ENCODE measurements around the gene PDGFC.

Gene PDGFC

DNA sequence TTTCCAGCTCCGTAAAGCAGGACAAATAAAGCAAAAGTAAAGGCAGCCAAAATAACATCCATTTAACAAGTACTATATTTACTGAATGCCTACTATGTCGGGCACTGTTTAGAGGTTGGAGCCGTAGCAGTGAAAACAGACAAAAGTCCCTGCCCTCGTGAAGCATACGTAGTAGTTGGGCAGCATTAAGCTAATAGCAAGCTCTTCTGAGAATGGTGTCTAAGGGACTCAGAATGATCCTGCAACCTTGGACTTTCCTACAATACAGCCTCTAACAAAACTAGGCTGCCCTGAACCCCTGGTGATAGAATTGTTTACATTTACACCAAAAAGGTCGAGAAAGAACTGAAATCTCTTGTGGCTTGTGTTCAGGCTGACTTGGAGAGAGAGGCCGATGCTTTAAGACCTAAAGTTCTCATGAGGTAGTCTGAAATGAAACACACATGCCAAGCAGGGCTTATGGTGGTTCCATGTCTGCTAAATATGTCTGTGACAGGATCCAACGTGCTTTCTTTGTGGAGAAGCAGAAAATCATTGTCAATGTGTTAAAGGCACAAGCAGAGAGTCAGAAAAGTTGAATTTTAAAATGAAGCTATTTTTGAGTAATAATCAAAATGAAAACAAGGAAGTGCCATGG, 898 bp upstream of the PDGFC start:
- DNase-seq: no peak

DNA sequence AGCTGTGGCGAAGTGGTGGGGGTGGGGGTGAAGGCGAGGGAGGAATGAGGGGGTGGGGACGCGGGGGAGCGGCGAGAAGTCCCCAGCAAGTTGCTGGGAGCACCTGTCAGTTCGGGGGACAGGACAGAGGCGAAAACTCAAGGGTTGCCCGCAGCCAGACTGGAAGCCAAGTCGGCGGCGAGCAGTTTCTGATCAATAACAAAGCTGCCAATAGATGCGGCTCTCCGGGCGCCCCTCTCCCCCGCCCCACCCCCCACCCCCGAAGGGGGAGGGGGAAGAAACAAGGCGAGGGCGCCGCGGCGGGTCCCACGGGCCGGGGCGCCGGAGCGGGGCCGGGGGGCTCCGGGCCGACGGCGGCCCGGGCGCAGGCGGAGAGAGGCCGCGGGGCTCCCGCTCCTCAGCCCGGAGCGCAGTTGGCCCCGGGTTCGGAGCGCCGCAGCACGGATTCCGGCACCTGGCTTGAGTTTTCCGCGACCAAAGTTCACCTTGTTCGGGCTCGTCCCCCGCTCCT, 379 bp downstream of the PDGFC start:
- no peak for DNase-seq

DNA sequence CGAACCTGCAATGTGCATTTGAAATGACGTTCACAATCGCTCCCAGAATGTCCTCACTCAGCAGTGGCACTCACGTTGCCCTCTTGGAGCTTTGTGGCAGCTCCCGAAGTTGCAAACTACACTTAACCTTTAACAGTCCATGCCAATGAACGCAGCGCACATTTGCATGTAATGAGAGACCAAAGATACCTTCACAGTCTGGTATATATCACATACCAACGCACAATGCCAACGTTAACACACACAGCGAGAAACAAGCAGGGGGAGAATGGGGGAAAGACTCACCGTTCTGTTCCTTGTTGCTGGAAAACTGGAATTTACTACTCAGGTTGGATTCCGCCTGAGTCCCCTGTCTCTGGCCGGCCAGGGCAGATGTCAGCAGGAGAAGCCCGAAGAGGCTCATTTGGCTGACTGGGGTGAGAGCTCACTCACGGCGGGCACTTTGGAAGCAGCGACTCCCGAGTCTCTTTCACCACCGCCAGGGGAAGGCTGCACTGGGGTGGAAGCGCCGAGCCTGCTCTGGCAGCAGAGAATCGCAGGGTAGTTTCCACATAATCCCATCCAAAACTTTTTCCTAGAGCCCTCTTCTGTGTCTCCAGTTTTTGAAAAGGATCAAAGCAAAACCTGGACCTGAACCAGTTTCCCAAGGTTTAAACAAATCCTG, 966 bp downstream of the PDGFC start:
- DNase-seq: peak; percentile 26

DNA sequence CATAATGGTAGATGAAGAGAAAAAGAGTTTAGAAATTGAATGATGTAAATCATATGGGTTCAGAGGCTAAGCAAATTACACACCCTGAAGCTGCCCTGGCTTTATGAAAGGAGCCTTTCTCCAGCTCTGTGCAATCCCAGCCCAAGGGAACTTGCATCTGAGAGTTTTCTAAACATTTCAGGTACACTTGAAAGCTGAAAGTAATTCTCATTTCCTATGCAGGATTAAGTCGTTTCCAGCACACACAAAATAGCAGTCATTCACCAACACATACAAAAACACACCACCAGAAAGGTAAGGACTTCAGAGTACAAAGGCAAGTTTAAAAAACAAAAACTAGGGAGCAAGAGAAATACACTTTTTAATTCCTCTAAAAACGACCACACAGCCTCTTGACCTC, 1.7 kb downstream of the PDGFC start:
- no peak for DNase-seq

DNA sequence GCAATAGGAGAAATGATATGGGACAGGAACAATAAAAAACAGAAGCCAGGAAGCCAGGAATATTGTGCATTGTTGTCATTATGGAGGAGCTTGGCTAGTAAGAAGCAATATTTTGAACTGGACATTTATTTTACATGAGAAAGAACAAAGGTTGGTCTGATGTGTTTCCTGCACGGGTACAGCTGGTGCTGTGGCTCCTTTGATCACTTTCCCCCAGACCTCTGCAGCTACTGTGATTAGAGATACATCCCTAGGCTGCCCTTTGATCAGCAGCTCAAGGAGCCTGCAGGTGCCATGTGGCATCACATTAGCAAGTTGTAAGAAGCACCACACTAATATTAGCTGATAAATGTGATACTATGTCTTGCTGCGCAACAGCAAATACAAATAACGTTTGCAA, 2.5 kb downstream of the PDGFC start:
- no peak for DNase-seq

DNA sequence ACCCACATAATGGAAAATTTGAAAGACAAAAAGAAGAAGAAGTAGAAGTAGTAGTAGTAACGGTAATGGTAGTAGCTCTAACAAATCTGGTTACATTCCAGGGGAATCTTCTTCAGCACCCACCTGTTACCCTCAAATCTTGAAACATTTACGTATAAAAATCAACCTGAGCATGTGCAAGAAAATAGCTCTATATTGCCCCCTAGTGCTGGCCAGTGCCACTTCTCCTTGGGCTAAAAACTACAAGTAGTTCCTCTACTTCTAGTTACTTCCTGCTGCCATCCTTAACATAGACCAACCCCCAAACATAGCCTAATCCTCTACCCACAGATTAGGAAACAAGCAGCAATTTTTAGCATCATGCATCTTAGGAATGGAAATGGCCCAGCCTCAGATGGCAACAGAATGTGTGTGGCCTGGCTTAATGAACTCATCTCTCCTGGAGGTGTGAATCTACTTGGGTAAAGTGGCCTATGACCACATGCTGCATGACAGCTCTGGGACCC, 3.1 kb downstream of the PDGFC start:
- peak; percentile 26 for DNase-seq

DNA sequence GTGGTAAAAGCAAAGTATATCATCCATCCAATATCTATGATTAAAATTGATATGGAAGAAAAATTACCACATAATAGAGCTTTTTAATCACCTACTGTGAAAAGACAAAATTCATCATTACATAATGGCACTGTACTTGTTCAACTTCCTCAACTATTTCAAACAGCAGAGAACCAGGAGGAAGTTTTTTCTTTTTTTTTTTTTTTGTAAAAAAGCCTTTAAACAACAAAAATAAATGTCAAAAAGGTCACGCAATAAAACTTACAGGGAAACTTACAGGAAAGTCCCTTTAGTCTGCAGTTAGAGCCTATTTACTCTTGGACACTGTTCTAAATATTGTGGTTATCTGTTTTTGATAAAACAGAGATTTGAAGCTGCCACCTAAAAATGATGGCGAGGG, 4.8 kb downstream of the PDGFC start:
- DNase-seq: no peak

DNA sequence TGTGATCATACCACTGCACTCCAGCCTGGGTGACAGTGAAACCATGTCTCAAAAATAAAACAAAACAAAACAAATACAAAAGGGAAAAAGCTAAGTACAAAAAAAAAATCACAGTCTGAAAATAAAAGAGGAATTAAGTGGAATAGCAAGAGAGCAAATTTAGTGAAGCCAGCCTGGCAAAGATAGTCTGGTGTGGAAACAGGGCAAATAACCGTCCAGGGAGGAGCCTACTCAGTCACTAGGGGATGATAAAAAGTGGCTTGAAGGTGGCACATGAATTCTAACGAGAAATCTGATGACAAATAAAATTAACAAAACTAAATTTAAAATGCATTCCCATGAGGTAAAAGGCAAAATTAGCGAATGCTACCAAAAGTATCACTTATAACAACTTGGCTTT, 8.2 kb downstream of the PDGFC start:
- no peak for DNase-seq

DNA sequence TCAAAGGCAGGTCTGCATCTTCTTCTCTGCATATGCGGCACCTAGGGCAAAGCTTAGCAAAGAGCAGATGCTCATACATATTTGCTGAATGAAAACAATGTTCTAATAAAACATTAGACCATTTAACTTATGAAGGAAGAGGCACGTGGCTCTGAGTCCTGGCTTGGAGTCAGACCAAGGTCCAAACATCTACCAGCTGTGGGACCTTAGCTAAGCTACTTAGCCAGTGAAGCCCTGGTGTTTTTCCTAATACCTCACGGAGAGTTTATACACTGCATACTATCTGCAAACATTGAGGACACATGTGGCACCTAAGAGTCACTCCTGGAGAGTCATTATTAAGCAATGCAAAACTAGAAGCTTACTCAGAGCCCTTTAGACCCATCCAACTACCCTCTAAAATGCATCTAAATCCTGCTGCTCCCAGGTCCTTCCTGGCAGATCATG, 9.0 kb downstream of the PDGFC start:
- no peak for DNase-seq

DNA sequence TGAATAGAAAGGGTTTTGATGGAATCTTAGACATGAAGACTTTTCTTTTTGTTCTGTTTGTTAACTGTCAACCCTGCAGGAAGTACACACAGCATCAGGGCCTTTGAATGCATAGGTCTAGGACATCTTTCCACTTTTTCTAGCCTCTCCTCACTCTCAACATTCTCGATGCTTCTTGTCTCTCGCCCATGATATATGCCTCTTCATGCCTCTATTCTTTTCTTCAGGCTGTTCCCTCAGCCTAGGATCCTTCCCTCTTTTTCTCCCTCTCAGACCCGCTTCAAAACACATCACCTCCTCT, 9.6 kb downstream of the PDGFC start:
- DNase-seq: no peak

DNA sequence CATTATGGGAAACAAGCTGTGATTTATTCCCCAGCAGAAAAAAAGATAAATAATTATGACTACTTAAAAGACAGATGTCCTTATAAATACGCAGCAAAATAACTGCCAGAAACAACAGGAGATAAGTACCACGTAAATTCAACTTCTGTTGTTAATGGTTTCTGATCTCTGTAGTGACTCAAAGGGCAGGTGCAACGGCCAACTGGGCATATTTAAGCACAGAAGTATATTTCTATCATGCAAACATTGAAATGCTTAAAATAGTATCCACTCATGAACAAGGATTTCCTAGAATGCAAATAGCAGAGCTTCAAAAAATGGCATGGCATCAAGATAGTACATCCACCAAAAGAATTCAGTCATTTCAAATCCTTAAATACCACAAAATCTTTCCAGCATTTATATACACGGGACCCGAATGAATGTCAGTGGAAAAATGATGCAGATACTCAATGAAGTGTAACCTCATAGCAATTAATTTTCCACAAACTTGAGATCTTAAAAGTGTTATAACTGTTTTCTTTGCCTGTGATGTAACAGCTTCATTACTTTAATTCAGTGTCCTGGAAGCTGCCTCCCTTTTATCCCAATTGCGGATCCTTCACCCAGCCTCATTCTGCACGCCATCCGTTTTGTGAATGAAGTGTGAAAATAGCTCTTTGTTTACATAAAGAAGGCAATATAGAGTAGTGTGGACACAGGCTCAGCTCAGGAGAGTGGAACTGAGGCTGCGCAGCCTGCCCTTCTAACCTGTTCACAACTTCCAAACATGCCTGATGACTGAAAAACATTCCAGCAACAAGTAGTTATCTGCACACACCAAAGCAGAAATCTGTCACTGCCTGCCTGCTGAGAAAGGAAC, 10.2 kb downstream of the PDGFC start:
- DNase-seq: peak; percentile 38

DNA sequence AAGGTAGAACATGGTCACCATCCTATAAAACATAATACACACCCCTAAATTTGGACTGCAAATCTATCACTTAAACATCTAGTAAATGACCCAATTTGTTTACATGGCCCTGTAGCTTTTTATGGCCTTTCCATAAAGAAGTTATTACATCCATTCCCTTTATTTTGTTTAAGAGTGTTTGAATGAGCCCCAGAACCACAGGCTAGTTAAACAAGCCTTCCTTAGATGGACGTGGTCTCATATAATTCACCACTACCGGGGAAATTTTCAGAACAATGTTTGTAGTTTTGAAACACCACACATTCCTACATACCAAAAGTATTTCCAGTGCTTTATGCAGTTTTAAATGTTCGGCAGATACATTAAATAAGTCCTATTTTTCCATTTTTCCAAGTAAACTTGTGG, 12.3 kb downstream of the PDGFC start:
- DNase-seq: no peak

DNA sequence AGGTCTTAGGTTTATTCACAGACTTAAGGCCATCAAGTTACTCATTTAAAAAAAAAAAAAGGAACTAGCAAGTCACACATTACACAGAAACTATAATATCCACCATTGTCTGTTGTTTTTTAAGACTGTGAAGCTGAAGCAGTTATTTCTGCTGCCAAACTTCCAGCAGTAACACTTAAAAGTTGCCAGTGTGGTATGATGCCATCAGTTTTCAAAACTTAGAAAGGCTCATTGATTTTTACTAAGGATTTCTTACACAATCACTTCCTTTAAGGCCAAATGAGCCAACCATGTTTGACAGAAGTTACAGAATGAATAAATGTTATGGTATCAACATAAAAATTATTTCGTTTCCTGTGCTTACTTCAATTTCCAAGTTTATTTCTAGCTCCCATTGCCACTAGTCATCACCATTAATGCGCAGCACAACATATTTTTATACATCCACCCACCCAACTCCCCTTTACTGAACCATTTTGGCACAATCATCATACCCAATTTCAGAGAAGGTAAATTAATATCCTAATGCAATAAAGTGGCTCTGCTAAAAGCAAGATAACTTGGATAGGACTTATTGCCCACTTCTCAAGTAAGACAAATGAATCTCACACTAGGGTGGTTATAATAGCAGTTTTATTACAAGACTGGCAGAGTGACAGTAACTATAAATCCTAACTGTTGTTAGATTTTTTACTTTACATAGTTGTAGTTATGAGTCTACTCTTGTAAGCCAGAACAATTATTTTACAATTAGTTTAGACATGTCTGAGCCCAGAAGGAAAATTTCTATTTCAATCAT, 13.1 kb downstream of the PDGFC start:
- DNase-seq: peak; percentile 0

DNA sequence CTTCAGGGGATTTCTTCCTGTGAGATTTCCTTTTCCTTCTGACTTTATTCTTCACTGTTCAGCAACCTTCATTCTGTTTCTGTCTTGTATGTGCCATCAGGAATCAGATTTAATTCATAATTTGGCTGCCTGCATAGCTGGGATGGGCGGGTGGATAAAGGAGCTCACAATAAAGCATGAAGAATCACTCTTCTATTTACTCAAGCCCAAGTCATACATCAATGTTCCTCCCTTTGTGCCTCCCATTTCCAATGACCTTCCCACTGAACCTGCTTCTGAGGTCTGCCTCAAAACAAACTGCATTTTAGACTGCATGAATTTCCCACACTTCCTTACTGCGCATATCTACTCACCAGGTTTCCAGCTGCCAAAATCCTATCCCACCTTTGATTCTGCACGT, 14.0 kb downstream of the PDGFC start:
- DNase-seq: no peak

DNA sequence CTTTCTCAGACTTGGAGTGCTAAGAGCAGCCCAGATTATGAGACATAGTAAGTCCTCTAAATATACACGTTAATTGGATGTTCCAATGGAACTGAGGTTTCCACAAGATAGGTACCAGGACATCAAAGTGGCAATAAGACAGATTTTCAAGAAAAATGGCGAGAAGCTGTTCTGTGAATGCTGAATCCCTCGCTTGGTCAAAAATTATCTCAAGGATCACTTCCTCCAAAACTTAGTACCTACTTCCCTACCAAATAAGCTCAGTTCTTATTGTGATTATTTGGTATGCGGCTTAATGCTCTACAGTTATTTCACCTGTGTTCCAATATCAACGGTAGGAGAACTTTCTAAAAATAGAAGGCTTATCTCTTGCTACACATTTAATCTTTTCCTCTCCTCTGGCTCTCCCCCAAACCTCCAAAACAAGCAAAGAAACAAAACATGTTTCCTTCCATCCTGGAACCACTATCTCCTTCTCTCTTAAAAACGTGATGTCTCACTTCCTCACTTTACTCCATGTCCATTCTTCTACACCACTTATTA, 14.7 kb downstream of the PDGFC start:
- DNase-seq: no peak

DNA sequence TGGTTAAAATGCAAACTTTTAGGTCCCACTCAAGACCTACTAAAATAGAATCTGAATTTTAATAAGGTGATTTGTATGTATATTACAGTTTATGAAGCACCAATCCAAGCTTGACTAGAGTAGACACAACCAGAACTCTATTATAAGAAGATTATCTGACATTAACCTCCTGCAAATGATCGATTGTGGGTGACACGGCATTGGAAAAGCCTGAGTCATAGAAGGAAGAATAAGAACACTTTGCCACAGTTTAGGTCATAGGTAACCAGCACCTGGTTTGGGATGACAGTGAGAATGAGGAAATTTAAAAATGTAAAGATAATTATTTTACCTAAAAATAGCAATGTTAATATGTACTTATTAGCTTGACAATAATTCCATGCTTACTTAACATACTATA, 15.2 kb downstream of the PDGFC start:
- DNase-seq: no peak

DNA sequence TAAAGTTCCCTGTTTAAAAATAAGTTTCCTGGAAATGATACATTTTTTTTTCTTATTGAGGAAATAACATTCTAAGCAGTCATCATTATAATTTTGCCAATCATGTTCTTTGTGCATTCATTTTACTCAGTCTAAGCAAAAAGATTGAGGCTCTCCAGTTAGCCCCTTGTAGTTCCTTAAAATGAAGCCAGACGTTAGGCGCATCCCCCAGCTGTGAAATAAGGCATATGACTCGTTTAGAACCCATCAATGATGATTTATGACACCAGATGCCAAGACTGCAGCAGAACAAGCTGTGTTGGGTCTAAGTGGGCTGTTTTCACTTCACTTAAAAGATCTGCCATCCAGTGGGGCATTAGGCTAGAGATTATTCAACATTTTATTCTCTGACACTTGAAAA, 17.0 kb downstream of the PDGFC start:
- DNase-seq: no peak

DNA sequence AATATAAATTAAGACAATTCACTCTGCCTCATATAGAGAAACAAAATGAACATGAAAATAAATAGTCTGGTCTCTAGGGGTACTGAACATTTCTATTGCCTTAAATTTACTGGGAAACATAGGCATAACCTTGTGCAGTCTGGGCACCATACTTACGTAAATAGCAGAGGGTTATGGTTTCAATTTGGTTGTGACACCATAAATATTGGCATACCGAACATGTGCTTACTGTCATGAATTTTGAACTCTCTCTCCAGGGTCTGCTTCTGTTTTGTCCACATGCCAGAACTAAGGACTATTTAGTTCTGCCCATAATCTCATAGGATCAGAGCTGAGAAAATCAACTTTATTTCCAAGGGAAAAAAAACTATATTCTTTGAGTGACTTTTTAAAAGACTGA, 17.6 kb downstream of the PDGFC start:
- DNase-seq: no peak

DNA sequence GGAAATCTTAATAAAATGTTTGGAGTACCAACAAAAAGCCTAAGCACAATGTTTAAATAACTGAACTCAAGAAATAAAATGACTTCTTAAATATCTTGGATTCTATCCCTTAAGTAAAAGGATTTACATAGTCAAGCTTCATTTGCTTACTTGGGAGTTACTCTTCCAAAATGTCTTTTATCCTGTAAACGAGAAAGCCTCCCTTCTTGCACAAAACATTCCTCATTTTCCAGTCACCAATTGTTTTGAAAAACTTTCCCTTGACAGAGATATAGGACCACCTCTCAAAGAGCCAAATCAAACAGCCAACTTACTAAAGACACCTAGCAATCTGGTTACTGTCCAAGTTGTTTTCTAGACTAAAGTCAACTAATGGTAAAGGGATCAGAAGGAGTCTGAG, 18.6 kb downstream of the PDGFC start:
- DNase-seq: no peak

DNA sequence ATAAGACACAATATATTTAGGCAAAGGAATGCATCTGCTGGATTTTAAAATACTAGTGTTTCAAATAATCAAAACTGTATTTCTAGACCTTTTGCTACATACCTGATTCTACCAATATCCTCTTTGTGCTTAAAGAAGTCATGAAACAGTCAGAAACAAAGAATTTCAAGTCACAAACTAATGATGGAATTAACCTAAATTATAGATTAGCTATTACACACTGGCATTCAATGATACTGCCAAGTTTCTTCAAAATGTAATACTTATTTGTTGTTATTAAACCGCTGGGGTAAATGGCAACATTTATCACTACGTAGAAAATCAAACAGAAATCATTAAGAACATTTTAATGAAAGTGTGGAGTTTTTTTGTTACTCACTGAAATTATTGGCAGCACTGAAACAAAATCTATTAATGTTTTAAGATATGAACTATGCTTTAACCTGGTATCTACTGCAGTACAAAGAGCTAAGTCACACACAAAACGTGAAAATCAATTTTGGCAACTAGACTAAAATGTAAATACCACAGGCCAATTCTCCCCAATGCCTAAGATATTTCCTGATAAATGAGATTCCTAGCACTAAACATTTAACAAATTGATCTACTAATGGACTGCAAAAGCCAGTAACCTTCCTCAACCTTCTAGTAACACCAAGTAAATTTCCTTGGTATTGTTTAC, 19.4 kb downstream of the PDGFC start:
- DNase-seq: no peak

DNA sequence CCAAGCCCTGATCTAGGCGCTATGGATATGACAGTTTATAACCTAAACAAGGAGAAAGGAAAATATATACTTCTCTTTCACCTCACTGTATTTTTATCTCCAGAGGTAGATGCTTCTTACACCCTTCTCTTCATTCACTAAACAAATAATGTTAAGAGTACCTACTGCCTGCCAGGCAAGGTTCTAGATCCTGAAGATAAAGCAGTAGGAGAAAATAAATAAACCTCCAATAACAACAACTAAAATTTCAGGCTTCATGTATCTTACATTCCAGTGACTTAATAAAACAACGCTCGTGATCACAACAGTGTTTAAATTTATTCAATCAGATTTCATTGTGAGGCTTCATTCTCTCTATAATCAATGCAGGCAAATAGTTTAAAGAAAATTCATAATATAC, 20.7 kb downstream of the PDGFC start:
- no peak for DNase-seq

DNA sequence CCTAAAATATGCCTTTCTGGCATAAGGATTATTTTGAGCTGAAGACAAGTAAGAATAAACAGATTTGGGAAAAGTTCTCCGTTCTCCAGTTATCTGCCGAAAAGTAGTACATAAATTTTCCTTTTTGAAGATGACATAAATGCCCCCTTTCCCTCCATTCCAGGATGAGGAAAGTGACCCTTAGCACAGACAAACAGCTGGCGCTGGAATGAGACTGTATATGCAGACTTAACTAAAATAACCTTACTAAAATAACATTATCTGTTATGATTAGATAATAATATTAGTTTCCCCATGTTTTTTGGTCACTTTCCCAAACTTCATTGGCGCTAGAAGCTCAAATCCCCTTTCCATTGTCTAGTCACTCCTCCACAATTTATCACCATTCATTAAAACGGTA, 21.5 kb downstream of the PDGFC start:
- no peak for DNase-seq

Measured in NCI-H1105 treated with DMSO at 0.1 percent for 48 hours (cell line).